ENCODE data around the gene RAB27A. TPM values are rescaled to one million over a fixed set of nuclear protein-coding genes. Genes with fewer than 3 reads are reported as not detected.

Gene RAB27A
- total RNA-seq, 4 donors from 2014 or later = 1.1 to 3.2 (median 1.8) TPM

GRCh38 chr15:55221090-55222011 is 68.3 kb downstream of the RAB27A start:
- no peak for DNase-seq

GRCh38 chr15:55220606-55221005 is 69.0 kb downstream of the RAB27A start:
- in situ Hi-C loops (cut with MboI; ENCODE audit: low sequenced_read_pairs in 4 of 4) = loop anchor here in 1 of 4 donors (25.0 kb wide), 1 partner anchor 217 kb away; no protein-coding TSS in a partner anchor
- ATAC-seq (no peak), DNase-seq (no peak)
- TF ChIP-seq POLR2A (IDR thresholded peaks at IDR 0.05) = no peak
- TF ChIP-seq, protein P1, sequence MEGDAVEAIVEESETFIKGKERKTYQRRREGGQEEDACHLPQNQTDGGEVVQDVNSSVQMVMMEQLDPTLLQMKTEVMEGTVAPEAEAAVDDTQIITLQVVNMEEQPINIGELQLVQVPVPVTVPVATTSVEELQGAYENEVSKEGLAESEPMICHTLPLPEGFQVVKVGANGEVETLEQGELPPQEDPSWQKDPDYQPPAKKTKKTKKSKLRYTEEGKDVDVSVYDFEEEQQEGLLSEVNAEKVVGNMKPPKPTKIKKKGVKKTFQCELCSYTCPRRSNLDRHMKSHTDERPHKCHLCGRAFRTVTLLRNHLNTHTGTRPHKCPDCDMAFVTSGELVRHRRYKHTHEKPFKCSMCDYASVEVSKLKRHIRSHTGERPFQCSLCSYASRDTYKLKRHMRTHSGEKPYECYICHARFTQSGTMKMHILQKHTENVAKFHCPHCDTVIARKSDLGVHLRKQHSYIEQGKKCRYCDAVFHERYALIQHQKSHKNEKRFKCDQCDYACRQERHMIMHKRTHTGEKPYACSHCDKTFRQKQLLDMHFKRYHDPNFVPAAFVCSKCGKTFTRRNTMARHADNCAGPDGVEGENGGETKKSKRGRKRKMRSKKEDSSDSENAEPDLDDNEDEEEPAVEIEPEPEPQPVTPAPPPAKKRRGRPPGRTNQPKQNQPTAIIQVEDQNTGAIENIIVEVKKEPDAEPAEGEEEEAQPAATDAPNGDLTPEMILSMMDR (IDR thresholded peaks at IDR 0.05 in 4 of 5, conservative IDR thresholded peaks at IDR 0.05 in 1 of 5) = no peak
- intact Hi-C loops (cut with DNase I; ENCODE audit: low total_unique reads) = no loop called here
- no peaks in the 10 kb centered on the region for H3K9me3 ChIP-seq
- no peaks in the 10 kb centered on the region for H3K4me1 ChIP-seq
- H3K36me3 ChIP-seq = no peaks in the 10 kb centered on the region
- no peak overlapping the region for H3K27ac ChIP-seq
- no peak overlapping the region for H3K4me3 ChIP-seq
- no peaks in the 10 kb centered on the region for H3K27me3 ChIP-seq

More at GRCh38 chr15:55221090-55222011, 68.3 kb downstream of the RAB27A start:
- intact Hi-C loops (cut with DNase I; ENCODE audit: low total_unique reads) = no loop called here
- no peak overlapping the region for H3K4me3 ChIP-seq
- H3K36me3 ChIP-seq = no peaks in the 10 kb centered on the region
- H3K27me3 ChIP-seq = no peaks in the 10 kb centered on the region
- no peaks in the 10 kb centered on the region for H3K4me1 ChIP-seq
- TF ChIP-seq, protein P1 (IDR thresholded peaks at IDR 0.05 in 4 of 5, conservative IDR thresholded peaks at IDR 0.05 in 1 of 5) = no peak
- no peak for TF ChIP-seq POLR2A (IDR thresholded peaks at IDR 0.05)
- no peak for ATAC-seq
- H3K9me3 ChIP-seq = no peaks in the 10 kb centered on the region
- in situ Hi-C loops (cut with MboI; ENCODE audit: low sequenced_read_pairs in 4 of 4) = loop anchor here in 1 of 4 donors (25.0 kb wide), 1 partner anchor 216 kb away; no protein-coding TSS in a partner anchor
- no peak overlapping the region for H3K27ac ChIP-seq

DNA sequence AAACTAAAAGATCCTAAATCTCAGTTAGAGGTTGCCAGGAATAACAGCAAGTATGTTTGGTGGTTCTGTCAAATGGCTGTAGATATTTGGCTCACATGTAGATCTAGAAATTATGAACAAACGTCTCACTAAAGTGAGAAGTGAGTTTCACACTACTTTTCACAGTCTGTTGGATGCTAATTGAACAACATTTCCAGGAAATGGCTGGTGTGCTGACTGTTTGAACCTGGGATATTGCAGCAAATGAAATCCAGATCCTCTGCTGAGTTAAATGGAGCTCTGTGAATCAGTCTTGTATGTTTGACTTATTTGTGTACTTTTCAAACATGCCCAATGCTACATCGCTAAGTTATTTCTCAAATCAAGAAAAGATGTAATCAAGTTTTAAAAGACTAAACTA is 71.6 kb downstream of the RAB27A start:
- H3K9me3 ChIP-seq = no peaks in the 10 kb centered on the region
- no peaks in the 10 kb centered on the region for H3K4me1 ChIP-seq
- H3K36me3 ChIP-seq = no peaks in the 10 kb centered on the region
- intact Hi-C loops (cut with DNase I; ENCODE audit: low total_unique reads) = loop anchor here (5.0 kb wide), 1 partner anchor 219 kb away; no protein-coding TSS in a partner anchor
- in situ Hi-C loops (cut with MboI; ENCODE audit: low sequenced_read_pairs in 4 of 4) = loop anchor here (5.0 to 25.0 kb wide), 4 partner anchors 74 to 219 kb away; no protein-coding TSS in a partner anchor
- DNase-seq (no peak), ATAC-seq (no peak)
- no peaks in the 10 kb centered on the region for H3K27me3 ChIP-seq
- TF ChIP-seq POLR2A (IDR thresholded peaks at IDR 0.05) = no peak
- TF ChIP-seq, protein P1 (IDR thresholded peaks at IDR 0.05 in 4 of 5, conservative IDR thresholded peaks at IDR 0.05 in 1 of 5) = no peak
- H3K27ac ChIP-seq = no peak overlapping the region
- H3K4me3 ChIP-seq = no peak overlapping the region

- no peaks in the 10 kb centered on the region for H3K9me3 ChIP-seq
- ATAC-seq (no peak), DNase-seq (no peak)
- H3K4me1 ChIP-seq = no peaks in the 10 kb centered on the region
- no peaks in the 10 kb centered on the region for H3K27me3 ChIP-seq
- H3K4me3 ChIP-seq = no peak overlapping the region
- H3K36me3 ChIP-seq = no peaks in the 10 kb centered on the region
- intact Hi-C loops (cut with DNase I; ENCODE audit: low total_unique reads) = no loop called here
- in situ Hi-C loops (cut with MboI; ENCODE audit: low sequenced_read_pairs in 4 of 4) = loop anchor here in 1 of 4 donors (25.0 kb wide), 1 partner anchor 233 kb away; no protein-coding TSS in a partner anchor
- TF ChIP-seq, protein P1 (IDR thresholded peaks at IDR 0.05 in 4 of 5, conservative IDR thresholded peaks at IDR 0.05 in 1 of 5) = no peak
- no peak for TF ChIP-seq POLR2A (IDR thresholded peaks at IDR 0.05)
- H3K27ac ChIP-seq = no peak overlapping the region
These were observed 85.1 kb downstream of the RAB27A start for GRCh38 chr15:55204464-55204863.

Data from gastrocnemius medialis (tissue), 4 donors.